ENCODE measurements around the gene GALNT12. TPM values are rescaled to one million over a fixed set of nuclear protein-coding genes. Genes with fewer than 3 reads are reported as not detected.

GALNT12 gene
- total RNA-seq, 2 donors from 2014 or later, result 0.91 to 1.1 TPM

DNA sequence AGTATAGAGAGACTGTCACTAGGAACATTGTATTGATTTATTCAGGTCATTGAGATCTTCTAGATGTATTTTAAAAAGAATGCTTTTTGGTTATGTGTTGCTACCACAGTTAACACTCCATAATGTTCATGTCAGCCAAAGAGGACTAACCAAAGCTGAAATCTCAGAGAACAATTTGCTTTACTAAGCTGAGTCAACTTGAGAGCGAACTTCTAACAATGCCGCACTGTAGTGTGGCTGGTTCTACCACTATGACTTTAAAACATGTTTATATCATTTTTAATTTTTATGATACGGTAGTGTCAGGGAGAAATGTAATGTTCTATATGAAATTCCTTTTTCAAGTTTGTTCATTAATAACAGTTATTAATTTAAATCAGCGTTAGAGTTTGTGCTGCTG, 42.1 kb downstream of the GALNT12 start:
- intact Hi-C loops (cut with DNase I), result loop anchor here in 1 of 2 donors (5.0 kb wide), 1 partner anchor 293 kb away; no protein-coding TSS in a partner anchor
- DNase-seq (no peak), ATAC-seq (no peak)

DNA sequence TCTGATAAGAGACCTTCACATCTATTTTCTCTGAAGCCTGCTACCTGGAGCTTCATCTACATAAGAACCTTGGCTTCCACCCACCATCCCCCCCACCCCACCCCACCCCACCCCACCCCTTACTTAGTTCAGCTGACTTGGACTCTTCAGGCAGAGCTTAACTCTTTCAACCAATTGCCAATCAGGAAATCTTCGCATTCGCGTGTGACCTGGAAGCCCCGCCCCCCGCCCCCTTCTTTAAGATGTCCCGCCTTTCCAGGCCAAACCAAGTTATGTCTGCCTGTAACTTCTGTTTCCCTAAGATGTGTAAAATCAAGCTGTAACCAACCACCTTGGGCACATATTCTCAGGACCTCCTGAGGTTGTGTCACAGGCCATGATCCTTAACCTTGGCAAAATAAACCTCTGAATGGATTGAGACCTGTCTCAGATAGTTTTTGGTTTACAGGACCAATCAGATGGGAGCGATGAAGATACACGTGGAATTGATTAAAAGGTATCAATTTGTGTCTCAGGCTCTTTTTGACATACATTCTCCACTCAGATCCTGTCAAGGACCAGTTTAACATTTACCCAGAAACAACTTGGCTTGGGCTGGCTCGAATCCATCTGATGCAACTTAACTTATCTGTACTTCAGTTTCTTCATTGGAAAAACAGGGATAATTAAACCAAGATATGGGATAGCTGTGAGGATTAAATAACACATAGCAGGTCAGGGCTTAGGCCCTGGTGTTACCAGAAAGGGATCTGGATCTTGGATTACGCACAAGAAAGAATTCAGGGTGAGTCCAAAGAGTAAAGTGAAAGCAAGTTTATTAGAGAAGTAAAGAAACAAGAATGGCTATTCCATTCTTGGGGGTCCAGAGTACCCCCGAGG, 43.6 kb downstream of the GALNT12 start:
- ATAC-seq, result no peak
- intact Hi-C loops (cut with DNase I), result no loop called here

GRCh38 chr9:98851730-98852459, 44.4 kb downstream of the GALNT12 start:
- no peak for DNase-seq
- ATAC-seq, result no peak
- intact Hi-C loops (cut with DNase I), result no loop called here

More for the DNA sequence above, 43.6 kb downstream of the GALNT12 start:
- no peak for DNase-seq

DNA sequence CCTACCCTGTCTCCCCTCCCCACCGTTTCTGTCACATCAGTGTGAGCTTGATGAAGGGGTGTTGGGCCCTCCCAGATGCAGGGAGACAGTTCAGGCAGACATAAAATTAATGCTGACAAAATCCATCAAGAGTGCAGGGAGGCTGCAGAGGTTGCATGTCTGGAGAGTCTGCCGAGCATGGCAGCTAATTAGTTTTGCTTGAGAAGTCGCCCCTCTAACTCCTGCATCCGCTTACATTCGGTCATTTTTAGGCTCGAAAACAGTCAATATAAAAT, 44.9 kb downstream of the GALNT12 start:
- no peak for DNase-seq
- ATAC-seq, result no peak
- intact Hi-C loops (cut with DNase I), result no loop called here

DNA sequence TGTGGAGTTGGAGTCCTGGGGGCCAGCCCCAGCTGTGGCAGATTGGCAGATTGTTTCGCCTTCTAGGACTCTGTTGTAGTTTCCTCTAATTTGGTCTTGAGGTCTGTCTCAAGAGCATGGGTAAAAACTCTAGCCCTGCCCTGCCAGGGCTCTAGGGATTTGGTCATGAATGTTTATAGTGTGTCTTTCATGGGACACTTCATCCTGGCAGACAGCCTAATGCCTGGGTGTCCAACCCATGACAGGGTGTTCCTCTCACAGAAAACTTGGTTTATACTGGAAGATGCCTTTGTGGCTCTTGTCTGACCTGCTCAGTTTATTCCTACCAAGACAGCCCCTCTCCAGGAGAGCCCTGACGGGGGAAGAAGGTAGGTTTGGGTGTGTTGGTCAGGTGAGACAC, 45.5 kb downstream of the GALNT12 start:
- no peak for ATAC-seq
- no peak for DNase-seq
- intact Hi-C loops (cut with DNase I), result no loop called here

GRCh38 chr9:98854266-98854665, 46.8 kb downstream of the GALNT12 start:
- intact Hi-C loops (cut with DNase I), result no loop called here
- no peak for ATAC-seq

GRCh38 chr9:98855592-98855991, 48.1 kb downstream of the GALNT12 start:
- no peak for ATAC-seq
- intact Hi-C loops (cut with DNase I), result no loop called here
- DNase-seq, result no peak

More at GRCh38 chr9:98854266-98854665, 46.8 kb downstream of the GALNT12 start:
- DNase-seq, result no peak

DNA sequence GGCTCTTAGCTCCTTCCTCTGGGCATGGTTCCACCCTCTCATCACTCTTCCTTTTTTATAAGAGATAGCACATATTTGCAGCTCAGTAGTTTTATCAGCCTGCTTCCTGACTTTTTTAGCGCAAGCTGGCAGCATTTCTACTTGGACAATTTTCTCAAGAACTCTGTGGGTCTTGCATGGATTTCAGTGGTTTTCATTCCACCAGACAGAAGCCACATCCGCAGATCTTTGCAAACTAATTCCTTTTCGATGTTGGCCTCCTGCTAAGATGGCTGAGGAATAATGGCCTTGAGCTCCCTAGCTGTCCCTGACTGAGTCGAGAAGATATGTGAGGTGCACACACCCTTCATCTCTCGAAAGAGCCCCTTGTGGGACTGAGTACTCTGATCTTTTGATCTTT, 49.5 kb downstream of the GALNT12 start:
- no peak for ATAC-seq
- intact Hi-C loops (cut with DNase I), result no loop called here
- DNase-seq, result no peak

GRCh38 chr9:98859941-98860340, 52.5 kb downstream of the GALNT12 start:
- ATAC-seq, result no peak
- intact Hi-C loops (cut with DNase I), result loop anchor here (2.0 to 5.0 kb wide), 4 partner anchors 137 to 282 kb away; no protein-coding TSS in a partner anchor
- no peak for DNase-seq

- intact Hi-C loops (cut with DNase I), result loop anchor here (2.0 to 5.0 kb wide), 4 partner anchors 136 to 281 kb away; no protein-coding TSS in a partner anchor
- DNase-seq (peak; percentile 85), ATAC-seq (peak; percentile 86 to 88)
These were observed 53.4 kb downstream of the GALNT12 start for GRCh38 chr9:98860871-98861293.

- ATAC-seq (peak; percentile 13 to 19), DNase-seq (peak; percentile 43)
- intact Hi-C loops (cut with DNase I), result loop anchor here (2.0 to 5.0 kb wide), 4 partner anchors 135 to 280 kb away; no protein-coding TSS in a partner anchor
These were observed 54.5 kb downstream of the GALNT12 start for GRCh38 chr9:98861781-98862504.

GRCh38 chr9:98862936-98863335, 55.5 kb downstream of the GALNT12 start:
- ATAC-seq, result no peak
- intact Hi-C loops (cut with DNase I), result loop anchor here in 1 of 2 donors (5.0 kb wide), 2 partner anchors 134 to 279 kb away; no protein-coding TSS in a partner anchor
- no peak for DNase-seq

GRCh38 chr9:98864281-98865174, 57.1 kb downstream of the GALNT12 start:
- DNase-seq (peak; percentile 45), ATAC-seq (peak; percentile 38 to 53)
- intact Hi-C loops (cut with DNase I), result loop anchor here in 1 of 2 donors (5.0 kb wide), 2 partner anchors 133 to 278 kb away; no protein-coding TSS in a partner anchor

GRCh38 chr9:98865284-98865875, 57.9 kb downstream of the GALNT12 start:
- ATAC-seq, result no peak
- intact Hi-C loops (cut with DNase I), result no loop called here

DNA sequence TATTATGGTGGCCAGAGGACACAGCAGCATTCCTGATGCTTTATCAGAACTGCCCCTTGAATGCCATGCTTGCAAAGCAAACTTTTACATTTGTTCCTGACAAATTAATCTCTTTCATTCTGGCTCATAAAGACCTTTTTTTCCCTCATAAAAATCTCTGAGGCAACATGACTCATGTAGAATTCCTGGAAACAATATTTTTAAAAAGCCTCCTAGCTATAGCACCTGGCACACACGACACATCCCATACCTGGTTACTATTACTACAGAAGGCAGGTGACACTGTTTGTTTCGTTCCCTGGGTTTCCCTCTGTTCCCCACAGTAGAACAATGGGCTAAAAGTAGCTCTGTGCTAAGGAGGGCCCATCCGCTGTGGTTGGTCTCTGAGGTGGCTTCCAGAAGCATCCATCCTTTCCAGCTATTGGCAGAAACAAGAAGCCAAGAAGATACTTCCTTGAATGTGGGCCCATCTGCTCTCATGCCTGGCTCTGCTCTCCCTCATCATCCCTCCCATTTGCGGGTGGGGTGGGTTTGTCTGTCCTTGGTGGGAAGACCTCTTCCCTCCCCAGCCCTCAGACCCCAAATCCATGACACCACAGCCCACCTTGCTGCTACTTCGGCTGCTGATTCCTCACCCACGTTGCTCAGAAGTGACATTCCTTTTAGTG, 59.1 kb downstream of the GALNT12 start:
- no peak for DNase-seq
- intact Hi-C loops (cut with DNase I), result no loop called here
- ATAC-seq, result peak in 1 of 2 donors; percentile 3

More at GRCh38 chr9:98865284-98865875, 57.9 kb downstream of the GALNT12 start:
- DNase-seq, result no peak

DNA sequence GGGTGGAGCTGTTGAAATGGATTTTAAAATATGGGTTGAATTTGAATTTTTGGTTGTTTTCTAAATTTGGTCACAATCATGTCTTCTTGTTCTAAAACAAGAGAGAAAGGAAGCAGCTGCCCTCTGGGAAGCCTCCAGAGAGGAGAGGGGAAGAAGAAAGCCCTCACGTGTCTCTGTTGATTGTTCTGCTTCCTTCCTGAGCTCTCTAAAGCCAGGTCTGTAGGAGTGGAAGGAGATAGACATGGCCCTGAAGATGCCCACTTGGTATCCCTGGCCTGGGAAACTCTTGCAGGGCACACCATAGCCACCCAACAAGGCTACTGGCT, 59.6 kb downstream of the GALNT12 start:
- intact Hi-C loops (cut with DNase I), result no loop called here
- DNase-seq (no peak), ATAC-seq (peak; percentile 14 to 27)

DNA sequence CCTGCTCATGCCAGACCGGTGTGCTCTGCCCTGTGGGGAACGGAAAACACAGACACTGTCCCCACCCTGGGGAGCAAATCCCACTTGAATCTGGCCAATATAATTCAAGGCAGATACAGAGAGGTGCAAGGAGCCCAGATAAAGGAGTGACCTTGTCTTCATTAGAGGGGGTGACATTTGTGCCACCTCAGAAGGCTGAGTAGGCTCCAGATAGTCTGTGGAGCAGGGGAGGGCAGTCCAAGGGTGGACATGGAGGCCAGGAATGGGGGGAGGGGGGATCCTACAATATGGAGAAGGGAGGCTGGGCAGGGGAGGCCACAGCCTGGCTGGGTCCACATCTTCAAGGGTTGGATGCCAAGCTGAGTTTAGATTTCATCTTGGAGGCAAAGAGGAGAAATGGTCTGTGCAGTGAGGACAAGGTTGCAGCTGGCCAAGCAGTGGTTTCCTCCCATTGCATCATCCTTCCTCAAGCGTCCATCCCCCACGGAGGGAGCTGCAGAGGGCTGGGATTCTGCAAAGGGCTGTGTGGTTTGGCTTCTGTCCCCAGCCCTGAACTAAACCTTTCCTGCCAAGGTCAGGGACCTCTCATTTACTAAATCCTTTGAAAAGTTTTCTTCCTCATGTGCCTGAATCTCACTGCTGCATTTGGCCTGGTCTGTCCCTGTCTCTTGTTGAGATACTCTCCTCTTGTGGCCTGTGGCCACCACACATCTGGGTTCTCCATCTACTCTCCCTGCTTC, 60.1 kb downstream of the GALNT12 start:
- DNase-seq, result peak; percentile 86
- intact Hi-C loops (cut with DNase I), result no loop called here
- ATAC-seq, result peak; percentile 78 to 93
